Endothelial cell of umbilical vein (primary cell): Measurements from ENCODE around the gene CACNB1. TPM values are rescaled to one million over a fixed set of nuclear protein-coding genes. Genes with fewer than 3 reads are reported as not detected.

ENCODE experiments used
- BruUV-seq: library from RNA; stranded (reverse); fragments of 400-500 nt; replicated peaks from 2 replicates; lab custom pipeline; 2021; lab: Mats Ljungman, UMichigan
- CTCF ChIA-PET: fragments of 300-600, 350-600 bp; sonication (Branson Sonifier 250); formaldehyde crosslinking; loops from one replicate; lab custom pipeline; 2021; ENCODE audit warnings: antibody characterized with exemption, inconsistent platforms; lab: Charles Lee
- POLR2A ChIA-PET: fragments of 300-600, 350-600 bp; sonication (Branson Sonifier 250); formaldehyde crosslinking; loops from one replicate; lab custom pipeline; 2021; ENCODE audit warnings: antibody characterized with exemption, inconsistent platforms; lab: Charles Lee
- DNase-seq: peaks from one replicate; pipeline ENCODE4 v3.0.0-alpha.2; 2011; ENCODE audit warnings: low read depth, low spot score
- FAIRE-seq: peaks from 2 replicates; lab custom pipeline; 2011; peaks lifted over from hg19 to GRCh38; lab: Jason Lieb, UNC
- H2AFZ ChIP-seq: 2 replicates; pipeline ENCODE4 v1.6.0; 2012; ENCODE audit warnings: low read depth, low read length, control low read depth, inconsistent platforms
- H3K27ac ChIP-seq: 2 replicates; pipeline ENCODE4 v1.5.1; 2011; ENCODE audit warnings: low read depth, mild to moderate bottlenecking, control low read depth, low read length, moderate library complexity; ENCODE audit not compliant: insufficient read depth
- H3K27me3 ChIP-seq, 2 experiments: 2 replicates each; pipeline versions ENCODE4 v1.6.0 to v1.6.1; 2011; ENCODE audit warnings: low read length in 2 of 2, mixed read lengths in 1 of 2; ENCODE audit not compliant: control insufficient read depth in 2 of 2, insufficient read depth in 2 of 2
- H3K36me3 ChIP-seq, 2 experiments: 2 replicates in 1 of 2; 3 replicates in 1 of 2; pipeline ENCODE4 v1.5.1; 2011; ENCODE audit warnings: low read length in 2 of 2, mild to moderate bottlenecking in 1 of 2, moderate library complexity in 1 of 2; ENCODE audit not compliant: control insufficient read depth in 2 of 2, insufficient read depth in 2 of 2; ENCODE audit errors: extremely low read depth in 1 of 2
- H3K4me1 ChIP-seq: 3 replicates; pipeline ENCODE4 v1.5.1; 2011; ENCODE audit warnings: mild to moderate bottlenecking, low read length; ENCODE audit not compliant: control insufficient read depth, insufficient read depth; ENCODE audit errors: extremely low read depth
- H3K4me2 ChIP-seq: 2 replicates; pipeline ENCODE4 v1.6.1; 2011; ENCODE audit warnings: low read length, control low read depth, mixed read lengths; ENCODE audit not compliant: insufficient read depth
- H3K4me3 ChIP-seq, 3 experiments: fragments of 200-600 bp in 1 of 3; sonication (generic), shearing (Covaris generic) in 1 of 3; replicated peaks in 1 of 3; 2 replicates each; pipeline ENCODE4 v1.5.1; 2011 to 2016; ENCODE audit warnings: control low read depth in 3 of 3, low read length in 3 of 3, mild to moderate bottlenecking in 2 of 3, inconsistent platforms in 1 of 3, low read depth in 1 of 3, moderate library complexity in 1 of 3; ENCODE audit not compliant: insufficient read depth in 1 of 3
- H3K79me2 ChIP-seq: 2 replicates; pipeline ENCODE4 v1.6.0; 2012; ENCODE audit warnings: low read length, inconsistent platforms; ENCODE audit not compliant: control insufficient read depth, insufficient read depth
- H3K9ac ChIP-seq: replicated peaks from 2 replicates; pipeline ENCODE3; 2011; ENCODE audit warnings: low read length, control low read depth; ENCODE audit not compliant: insufficient read depth; ENCODE audit errors: extremely low read depth
- H3K9me1 ChIP-seq: replicated peaks from 3 replicates; pipeline ENCODE4 v1.6.0; 2011; ENCODE audit warnings: mild to moderate bottlenecking, low read length; ENCODE audit not compliant: control insufficient read depth, insufficient read depth; ENCODE audit errors: extremely low read depth
- H3K9me3 ChIP-seq: replicated peaks from 2 replicates; pipeline ENCODE4 v1.5.1; 2012; ENCODE audit warnings: low read length, inconsistent platforms; ENCODE audit not compliant: control insufficient read depth, insufficient read depth
- H4K20me1 ChIP-seq: replicated peaks from 2 replicates; pipeline ENCODE3; 2011; ENCODE audit warnings: mild to moderate bottlenecking, low read length; ENCODE audit not compliant: control insufficient read depth, insufficient read depth; ENCODE audit errors: extremely low read depth
- CTCF ChIP-seq, 2 donors: IDR thresholded peaks; 1 replicate in 1 of 2; 2 replicates in 1 of 2; pipeline ENCODE4 v1.5.1; 2011; ENCODE audit warnings: low read length in 2 of 2, mild to moderate bottlenecking in 2 of 2, moderate library complexity in 2 of 2, control low read depth in 1 of 2, inconsistent platforms in 1 of 2, low read depth in 1 of 2; ENCODE audit not compliant: insufficient read depth in 1 of 2; ENCODE audit errors: extremely low read depth in 1 of 2
- EZH2 ChIP-seq: IDR thresholded peaks from 2 replicates; pipeline ENCODE4 v1.6.1; 2012; ENCODE audit warnings: borderline replicate concordance, low read depth, mild to moderate bottlenecking, moderate library complexity, low read length, inconsistent platforms; ENCODE audit not compliant: severe bottlenecking
- FOS ChIP-seq: IDR thresholded peaks from 2 replicates; pipeline ENCODE4 v1.6.1; 2011; ENCODE audit warnings: mild to moderate bottlenecking, low read length, moderate library complexity, borderline replicate concordance; ENCODE audit not compliant: insufficient read depth
- GATA2 ChIP-seq: IDR thresholded peaks from 2 replicates; pipeline ENCODE4 v1.7.0; 2011; ENCODE audit warnings: low read depth, mild to moderate bottlenecking, moderate library complexity, mixed read lengths, low read length; ENCODE audit not compliant: insufficient read length, insufficient read depth
- JUN ChIP-seq: IDR thresholded peaks from 2 replicates; pipeline ENCODE4 v1.6.1; 2011; ENCODE audit warnings: borderline replicate concordance, low read depth; ENCODE audit not compliant: insufficient read length, insufficient read depth
- MAX ChIP-seq: IDR thresholded peaks from 2 replicates; pipeline ENCODE4 v1.6.1; 2011; ENCODE audit not compliant: insufficient read depth, insufficient read length
- MYC ChIP-seq: IDR thresholded peaks from one replicate; pipeline ENCODE4 v1.6.1; 2011; ENCODE audit warnings: mild to moderate bottlenecking, low read depth, low read length
- POLR2A ChIP-seq: IDR thresholded peaks from 2 replicates; pipeline ENCODE4 v1.6.1; 2012; ENCODE audit warnings: low read depth, mild to moderate bottlenecking, control low read depth, low read length
- POLR2AphosphoS5 ChIP-seq: IDR thresholded peaks from 2 replicates; pipeline ENCODE4 v1.6.1; 2012; ENCODE audit warnings: low read depth, mild to moderate bottlenecking, control low read depth, low read length, moderate library complexity; ENCODE audit not compliant: insufficient read depth
- dilution Hi-C: fragments of 300-500 bp; cut with MboI; formaldehyde crosslinking; loops from one replicate; pipeline ENCODE4 v1.15.0; 2019; ENCODE audit warnings: low sequenced_read_pairs; ENCODE audit not compliant: extremely low pct_ligation_motif_present
- intact Hi-C: fragments of 100-400 bp; cut with micrococcal nuclease; formaldehyde crosslinking; loops from one replicate; pipeline ENCODE4 v1.10.0; 2022
- polyA plus RNA-seq, 4 experiments: library from polyadenylated mRNA; depleted of rRNA in 3 of 4; stranded (reverse) in 3 of 4; unstranded in 1 of 4; fragments of >200 nt; gene quantifications; 2 replicates each; pipeline versions ENCODE4 v1.2.1 to v1.2.3, GENCODE V29; 2011 to 2012; ENCODE audit warnings: missing spikeins in 1 of 4
- total RNA-seq: library from RNA; stranded (reverse); gene quantifications from 2 replicates; pipeline ENCODE4 v1.2.3, GENCODE V29; 2021

CACNB1 gene
- total and polyA plus RNA-seq, 2 donors (not counting 3 experiments of a cell fraction or from before 2014, with no cell fraction given) = 4.7 to 12.3 TPM

GRCh38 chr17:39230361-39230760 is 32.9 kb upstream of the CACNB1 start:
- Histone ChIP-seq H3K9me3 (no peaks in the 10 kb centered on the region), H4K20me1 (no peaks in the 10 kb centered on the region), H3K79me2 (no peaks in the 10 kb centered on the region), H3K4me2 (no peak overlapping the region), H3K9me1 (no peaks in the 10 kb centered on the region), H3K27me3 (peaks cover 13 to 16% of the 10 kb centered on the region in 2 experiments), H2AFZ (no peak overlapping the region), H3K4me3 (no peak overlapping the region), H3K9ac (no peak overlapping the region), H3K36me3 (no peaks in the 10 kb centered on the region), H3K27ac (no peak overlapping the region), H3K4me1 (peaks cover 12% of the 10 kb centered on the region)
- TF ChIP-seq FOS (no peak), POLR2A (no peak), JUN (no peak), EZH2 (no peak), MYC (no peak), MAX (no peak), CTCF (IDR thresholded peaks at IDR 0.05; ENCODE audit: extremely low read depth in 1 of 2, insufficient read depth in 1 of 2, low read depth in 1 of 2, low read length in 2 of 2) (no peak), POLR2AphosphoS5 (no peak), GATA2 (no peak)
- BruUV-seq = no TSS peak
- dilution Hi-C loops = no loop called here
- ChIA-PET POLR2A (no interaction called here), CTCF (interaction anchor here (0.8 to 4.9 kb wide), 9 partner anchors 10 to 248 kb away, joined by 4 to 112 read pairs (median 16); partner anchors contain the start of gene ARL5C)
- intact Hi-C loops = no loop called here
- FAIRE-seq = no peak
- no peak for DNase-seq
